IMR-90 (cell line): ENCODE data around the gene SAP30BP. TPM values are rescaled to one million over a fixed set of nuclear protein-coding genes. Genes with fewer than 3 reads are reported as not detected.

Source experiments
- ATAC-seq: fragments of 200-7000 bp; cut with Tn5 transposase; 2 replicates; pipeline ENCODE4 v1.9.1; 2020; ENCODE audit warnings: low read depth, mild to moderate bottlenecking, moderate library complexity
- BruUV-seq: library from RNA; stranded (reverse); fragments of 400-500 nt; replicated peaks from 2 replicates; lab custom pipeline; 2021; lab: Mats Ljungman, UMichigan
- CTCF ChIA-PET: fragments of 300-600 bp; formaldehyde crosslinking; extraction: SDS; loops from one replicate; lab custom pipeline; 2021; ENCODE audit warnings: antibody characterized with exemption; lab: Yijun Ruan, JAX
- POLR2A ChIA-PET: fragments of 300-600 bp; sonication (Branson Sonifier 250); formaldehyde crosslinking; loops from one replicate; lab custom pipeline; 2022; ENCODE audit warnings: antibody characterized with exemption; ENCODE audit not compliant: unreplicated experiment; lab: Charles Lee
- DNase-seq: peaks from one replicate; pipeline ENCODE4 v3.0.0; 2013
- H2AFZ ChIP-seq: replicated peaks from 2 replicates; pipeline ENCODE3; 2013; ENCODE audit warnings: low read length, mild to moderate bottlenecking; ENCODE audit not compliant: poor library complexity
- H2AK5ac ChIP-seq: 2 replicates; pipeline ENCODE4 v1.6.1; 2013; ENCODE audit warnings: low read depth, low read length, inconsistent platforms
- H2AK9ac ChIP-seq: replicated peaks from 2 replicates; pipeline ENCODE3; 2013; ENCODE audit warnings: mild to moderate bottlenecking, low read depth, low read length, moderate library complexity; ENCODE audit not compliant: poor library complexity
- H2BK120ac ChIP-seq: 2 replicates; pipeline ENCODE4 v1.6.1; 2013; ENCODE audit warnings: low read depth, low read length, inconsistent platforms
- H2BK15ac ChIP-seq: 3 replicates; pipeline ENCODE4 v1.6.1; 2013; ENCODE audit warnings: low read depth, low read length, inconsistent platforms
- H2BK20ac ChIP-seq: 2 replicates; pipeline ENCODE4 v1.6.1; 2013; ENCODE audit warnings: low read depth, mild to moderate bottlenecking, inconsistent platforms, low read length, moderate library complexity
- H2BK5ac ChIP-seq: 2 replicates; pipeline ENCODE4 v1.6.1; 2013; ENCODE audit warnings: mild to moderate bottlenecking, low read depth, low read length, inconsistent platforms; ENCODE audit not compliant: poor library complexity, severe bottlenecking
- H3K14ac ChIP-seq: replicated peaks from 2 replicates; pipeline ENCODE4 v1.6.1; 2013; ENCODE audit warnings: low read depth, low read length, inconsistent platforms
- H3K18ac ChIP-seq: 2 replicates; pipeline ENCODE4 v1.6.1; 2013; ENCODE audit warnings: low read depth, low read length, control low read depth
- H3K23ac ChIP-seq: 2 replicates; pipeline ENCODE4 v1.6.1; 2013; ENCODE audit warnings: low read depth, low read length, inconsistent platforms
- H3K27ac ChIP-seq: 2 replicates; pipeline ENCODE4 v1.5.1; 2013; ENCODE audit warnings: mild to moderate bottlenecking, control low read depth, low read length; ENCODE audit not compliant: insufficient read depth
- H3K27me3 ChIP-seq: 2 replicates; pipeline ENCODE4 v1.6.1; 2013; ENCODE audit warnings: low read length; ENCODE audit not compliant: control insufficient read depth, insufficient read depth
- H3K36me3 ChIP-seq: 2 replicates; pipeline ENCODE4 v1.6.1; 2013; ENCODE audit warnings: low read length, mixed read lengths; ENCODE audit not compliant: control insufficient read depth, insufficient read depth
- H3K4ac ChIP-seq: 2 replicates; pipeline ENCODE4 v1.6.1; 2013; ENCODE audit warnings: low read depth, low read length, inconsistent platforms
- H3K4me1 ChIP-seq: 2 replicates; pipeline ENCODE4 v1.6.1; 2013; ENCODE audit warnings: low read length, mixed read lengths; ENCODE audit not compliant: control insufficient read depth, insufficient read depth
- H3K4me2 ChIP-seq: 2 replicates; pipeline ENCODE4 v1.6.1; 2013; ENCODE audit warnings: low read depth, mild to moderate bottlenecking, control low read depth, low read length, moderate library complexity
- H3K4me3 ChIP-seq: 2 replicates; pipeline ENCODE4 v1.5.1; 2013; ENCODE audit warnings: low read depth, mild to moderate bottlenecking, control low read depth, low read length, moderate library complexity; ENCODE audit not compliant: insufficient read depth
- H3K56ac ChIP-seq: 2 replicates; pipeline ENCODE4 v1.6.1; 2013; ENCODE audit warnings: low read length, inconsistent platforms; ENCODE audit not compliant: insufficient read depth; ENCODE audit errors: extremely low read depth
- H3K79me1 ChIP-seq, 2 experiments: 2 replicates each; pipeline ENCODE4 v1.6.1; 2013; ENCODE audit warnings: low read length in 2 of 2, inconsistent platforms in 1 of 2, low read depth in 1 of 2
- H3K9ac ChIP-seq: 2 replicates; pipeline ENCODE4 v1.6.1; 2013; ENCODE audit warnings: low read depth, low read length, control low read depth
- H3K9me1 ChIP-seq: 2 replicates; pipeline ENCODE4 v1.6.1; 2013; ENCODE audit warnings: low read length, inconsistent platforms; ENCODE audit not compliant: insufficient read depth
- H3K9me3 ChIP-seq: 2 replicates; pipeline ENCODE4 v1.6.1; 2013; ENCODE audit warnings: low read length; ENCODE audit not compliant: control insufficient read depth, insufficient read depth
- H4K20me1 ChIP-seq: 2 replicates; pipeline ENCODE4 v1.6.1; 2013; ENCODE audit warnings: low read length, inconsistent platforms; ENCODE audit not compliant: insufficient read depth
- H4K5ac ChIP-seq: 2 replicates; pipeline ENCODE4 v1.6.1; 2013; ENCODE audit warnings: mild to moderate bottlenecking, low read depth, low read length, control low read depth
- H4K8ac ChIP-seq, 2 experiments: 2 replicates each; pipeline ENCODE4 v1.6.1; 2013; ENCODE audit warnings: low read depth in 2 of 2, low read length in 2 of 2, control low read depth in 1 of 2, inconsistent platforms in 1 of 2
- H4K91ac ChIP-seq: 2 replicates; pipeline ENCODE4 v1.6.1; 2013; ENCODE audit warnings: low read depth, low read length, inconsistent platforms; ENCODE audit not compliant: insufficient read depth
- BHLHE40 ChIP-seq: fragments of 150-350 bp; IDR thresholded peaks from 2 replicates; pipeline ENCODE4 v1.6.1; 2016; ENCODE audit warnings: mild to moderate bottlenecking, low read depth, low read length
- CEBPB ChIP-seq: IDR thresholded peaks from 2 replicates; pipeline ENCODE4 v1.6.1; 2012; ENCODE audit warnings: low read depth, low read length, improper control_type of control experiment
- CHD1 ChIP-seq: IDR thresholded peaks from 2 replicates; pipeline ENCODE4 v1.6.1; 2012; ENCODE audit warnings: low read depth, low read length, improper control_type of control experiment
- CTCF ChIP-seq: conservative IDR thresholded peaks from 2 replicates; pipeline ENCODE4 v1.5.1; 2012; ENCODE audit warnings: mild to moderate bottlenecking, low read depth, low read length, improper control_type of control experiment
- ELK1 ChIP-seq: fragments of 150-350 bp; IDR thresholded peaks from 2 replicates; pipeline ENCODE4 v1.6.1; 2016; ENCODE audit warnings: low read depth, mild to moderate bottlenecking, low read length, moderate library complexity, borderline replicate concordance
- FOS ChIP-seq: fragments of 150-350 bp; IDR thresholded peaks from 2 replicates; pipeline ENCODE4 v1.6.1; 2016; ENCODE audit warnings: low read depth, low read length
- MAFK ChIP-seq: IDR thresholded peaks from 2 replicates; pipeline ENCODE4 v1.6.1; 2012; ENCODE audit warnings: low read depth, low read length, improper control_type of control experiment
- MAZ ChIP-seq: IDR thresholded peaks from 2 replicates; pipeline ENCODE4 v1.6.1; 2012; ENCODE audit warnings: low read depth, mild to moderate bottlenecking, low read length, improper control_type of control experiment, moderate library complexity, borderline replicate concordance
- MXI1 ChIP-seq: IDR thresholded peaks from 2 replicates; pipeline ENCODE4 v1.6.1; 2012; ENCODE audit warnings: low read depth, mild to moderate bottlenecking, low read length, moderate library complexity, borderline replicate concordance
- NFE2L2 ChIP-seq: fragments of 150-350 bp; IDR thresholded peaks from 2 replicates; pipeline ENCODE4 v1.6.1; 2016; ENCODE audit warnings: low read depth, mild to moderate bottlenecking, low read length
- POLR2A ChIP-seq: IDR thresholded peaks from 2 replicates; pipeline ENCODE4 v1.6.1; 2012; ENCODE audit warnings: mild to moderate bottlenecking, low read depth, low read length
- RAD21 ChIP-seq: IDR thresholded peaks from 2 replicates; pipeline ENCODE4 v1.6.1; 2012; ENCODE audit warnings: low read length, improper control_type of control experiment
- RCOR1 ChIP-seq: IDR thresholded peaks from 2 replicates; pipeline ENCODE4 v1.6.1; 2012; ENCODE audit warnings: mild to moderate bottlenecking, low read length, improper control_type of control experiment; ENCODE audit not compliant: insufficient replicate concordance
- RFX5 ChIP-seq: IDR thresholded peaks from 2 replicates; pipeline ENCODE4 v1.8.0; 2012; ENCODE audit warnings: low read depth, mild to moderate bottlenecking, low read length, moderate library complexity
- SMC3 ChIP-seq: fragments of 150-350 bp; IDR thresholded peaks from 2 replicates; pipeline ENCODE4 v1.6.1; 2016; ENCODE audit warnings: low read depth, mild to moderate bottlenecking, antibody characterized with exemption, low read length, moderate library complexity
- USF2 ChIP-seq: fragments of 150-350 bp; IDR thresholded peaks from 2 replicates; pipeline ENCODE4 v1.6.1; 2017; ENCODE audit warnings: mild to moderate bottlenecking, antibody characterized with exemption, low read length, low read depth
- WGBS, 2 experiments: methylation state at CpG; one replicate each; pipeline versions ENCODE4 v1.1.5 to v1.1.7; 2013; ENCODE audit warnings: missing lambda C conversion rate in 2 of 2; ENCODE audit not compliant: insufficient read length in 1 of 2; ENCODE audit errors: extremely low coverage in 2 of 2; 5-methylcytosine and 5-hydroxymethylcytosine counted together
- dilution Hi-C: fragments of 300-500 bp; cut with HindIII; formaldehyde crosslinking; loops from one replicate; pipeline ENCODE4 v1.14.3; 2018; ENCODE audit warnings: low sequenced_read_pairs; ENCODE audit not compliant: unreplicated experiment
- in situ Hi-C: fragments of 300-500 bp; cut with MboI; formaldehyde crosslinking; loops from 3 replicates; pipeline ENCODE4 v1.14.3; 2019; ENCODE audit warnings: low sequenced_read_pairs, inconsistent platforms, mixed read lengths
- intact Hi-C: fragments of 100-400 bp; cut with micrococcal nuclease; formaldehyde crosslinking; loops from 2 replicates; pipeline ENCODE4 v1.10.0; 2022
- polyA plus RNA-seq, 3 experiments: library from polyadenylated mRNA; depleted of rRNA; stranded (reverse); fragments of >200 nt; gene quantifications; 2 replicates each; pipeline ENCODE4 v1.2.3, GENCODE V29; 2012; ENCODE audit warnings: low replicate concordance in 1 of 3
- total RNA-seq: library from RNA; depleted of rRNA; stranded (reverse); fragments of >200 nt; gene quantifications from 2 replicates; pipeline ENCODE4 v1.2.3, GENCODE V29; 2012

The SAP30BP gene
- total and polyA plus RNA-seq, 2 of the 4 experiments (the other 2 are of a cell fraction), result 70.4 to 139 TPM

- DNase-seq (no peak), ATAC-seq (no peak)
- Histone ChIP-seq H2BK5ac (no peak overlapping the region), H3K14ac (0 out of 2 replicates have a peak overlapping the region, but pooled peaks have one; percentile 17), H3K9me1 (peaks cover 36% of the 10 kb centered on the region), H2AK5ac (no peak overlapping the region), H3K27me3 (no peaks in the 10 kb centered on the region), H3K27ac (no peak overlapping the region), H3K9ac (no peak overlapping the region), H3K4ac (no peak overlapping the region), H3K9me3 (no peaks in the 10 kb centered on the region), H3K79me1 (peaks cover 60 to 98% of the 10 kb centered on the region in 2 experiments), H4K20me1 (peaks cover 82% of the 10 kb centered on the region), H4K5ac (no peak overlapping the region), H4K8ac (no peak overlapping the region), H3K36me3 (peaks cover 30% of the 10 kb centered on the region), H2AFZ (no peak overlapping the region), H3K56ac (no peak overlapping the region), H2BK120ac (no peak overlapping the region), H2AK9ac (no peak overlapping the region), H4K91ac (no peak overlapping the region), H3K18ac (no peak overlapping the region), H3K4me1 (peaks cover 18% of the 10 kb centered on the region), H3K23ac (no peak overlapping the region), H3K4me2 (no peak overlapping the region), H2BK20ac (no peak overlapping the region), H2BK15ac (no peak overlapping the region), H3K4me3 (no peak overlapping the region)
- CTCF ChIA-PET, result no interaction called here
- intact Hi-C loops (no loop called here), in situ Hi-C loops (no loop called here), dilution Hi-C loops (no loop called here)
- TF ChIP-seq ELK1, result no peak
- TF ChIP-seq FOS, result no peak
- TF ChIP-seq BHLHE40, result no peak
- TF ChIP-seq MAZ, result no peak
- TF ChIP-seq CHD1, result no peak
- TF ChIP-seq RFX5, result no peak
- TF ChIP-seq RAD21, result no peak
- no peak for TF ChIP-seq POLR2A
- no peak for TF ChIP-seq MXI1
- TF ChIP-seq USF2, result no peak
- no peak for TF ChIP-seq SMC3
- TF ChIP-seq CTCF, result no peak
- no peak for TF ChIP-seq MAFK
- no peak for TF ChIP-seq RCOR1
- no peak for TF ChIP-seq CEBPB
- TF ChIP-seq NFE2L2, result no peak
- POLR2A ChIA-PET, result no interaction called here
- 90% methylated on average over 3 of the region's 6 CpGs; no CpG with 5 or more reads in 1 of the 2 experiments for WGBS, 2 experiments
- BruUV-seq, result no TSS peak
Observed at GRCh38 chr17:75689441-75689873, 22.3 kb downstream of the SAP30BP start.
